GM12875 (cell line): ENCODE measurements around the gene JAKMIP2.

Source experiments
- H3K4me3 ChIP-seq: one replicate; pipeline ENCODE4 v1.5.1; 2011; ENCODE audit warnings: low read depth, low read length, control low read depth
- CTCF ChIP-seq: IDR thresholded peaks from 2 replicates; pipeline ENCODE4 v1.5.1; 2011; ENCODE audit warnings: low read depth, mild to moderate bottlenecking, control low read depth, inconsistent platforms, low read length, moderate library complexity, borderline replicate concordance; ENCODE audit not compliant: insufficient read depth

Gene JAKMIP2

GRCh38 chr5:147626464-147626863 is 156.1 kb downstream of the JAKMIP2 start:
- no peak for TF ChIP-seq CTCF
- H3K4me3 ChIP-seq = no peak overlapping the region

GRCh38 chr5:147621016-147621415 is 161.5 kb downstream of the JAKMIP2 start:
- H3K4me3 ChIP-seq = no peak overlapping the region
- no peak for TF ChIP-seq CTCF

GRCh38 chr5:147619281-147619878 is 163.1 kb downstream of the JAKMIP2 start:
- no peak overlapping the region for H3K4me3 ChIP-seq
- TF ChIP-seq CTCF = no peak

GRCh38 chr5:147617711-147618350 is 164.7 kb downstream of the JAKMIP2 start:
- no peak for TF ChIP-seq CTCF
- no peak overlapping the region for H3K4me3 ChIP-seq

GRCh38 chr5:147617191-147617606 is 165.3 kb downstream of the JAKMIP2 start:
- no peak overlapping the region for H3K4me3 ChIP-seq
- no peak for TF ChIP-seq CTCF

GRCh38 chr5:147616421-147616820 is 166.1 kb downstream of the JAKMIP2 start:
- no peak overlapping the region for H3K4me3 ChIP-seq
- no peak for TF ChIP-seq CTCF

- TF ChIP-seq CTCF = no peak
- H3K4me3 ChIP-seq = no peak overlapping the region
Observed at GRCh38 chr5:147613359-147613758, 169.2 kb downstream of the JAKMIP2 start.
